ENCODE results near the gene NMRAL1.

NMRAL1 gene

GRCh38 chr16:4463522-4464163 lies 10.8 kb downstream of the NMRAL1 start:
- DNase-seq = no peak

- DNase-seq = no peak
These were observed 13.0 kb downstream of the NMRAL1 start for GRCh38 chr16:4461250-4462085.

GRCh38 chr16:4460936-4461249 lies 13.5 kb downstream of the NMRAL1 start:
- no peak for DNase-seq

GRCh38 chr16:4455951-4456350 lies 18.5 kb downstream of the NMRAL1 start:
- no peak for DNase-seq

GRCh38 chr16:4455081-4455480 lies 19.3 kb downstream of the NMRAL1 start:
- no peak for DNase-seq

GRCh38 chr16:4454623-4455022 lies 19.8 kb downstream of the NMRAL1 start:
- no peak for DNase-seq

GRCh38 chr16:4452674-4453073 lies 21.8 kb downstream of the NMRAL1 start:
- DNase-seq = no peak

GRCh38 chr16:4450931-4451519 lies 23.4 kb downstream of the NMRAL1 start:
- DNase-seq = no peak

GRCh38 chr16:4450430-4450829 lies 24.0 kb downstream of the NMRAL1 start:
- DNase-seq = no peak

GRCh38 chr16:4443986-4444385 lies 30.4 kb downstream of the NMRAL1 start:
- no peak for DNase-seq

GRCh38 chr16:4443271-4443670 lies 31.2 kb downstream of the NMRAL1 start:
- no peak for DNase-seq

GRCh38 chr16:4442371-4442770 lies 32.1 kb downstream of the NMRAL1 start:
- no peak for DNase-seq

- DNase-seq = no peak
These were observed 37.1 kb downstream of the NMRAL1 start for GRCh38 chr16:4437366-4437765.

- no peak for DNase-seq
These were observed 38.9 kb downstream of the NMRAL1 start for GRCh38 chr16:4435337-4436067.

- no peak for DNase-seq
These were observed 40.3 kb downstream of the NMRAL1 start for GRCh38 chr16:4433914-4434787.

- DNase-seq = no peak
These were observed 41.2 kb downstream of the NMRAL1 start for GRCh38 chr16:4433228-4433627.

GRCh38 chr16:4431023-4431422 lies 43.4 kb downstream of the NMRAL1 start:
- no peak for DNase-seq

- DNase-seq = no peak
These were observed 45.9 kb downstream of the NMRAL1 start for GRCh38 chr16:4428500-4428899.

- DNase-seq = no peak
These were observed 47.6 kb downstream of the NMRAL1 start for GRCh38 chr16:4426722-4427372.

GRCh38 chr16:4426021-4426684 lies 48.3 kb downstream of the NMRAL1 start:
- DNase-seq = no peak

- DNase-seq = peak; percentile 93
These were observed 48.9 kb downstream of the NMRAL1 start, which contains the start of gene DNAJA3 for GRCh38 chr16:4425378-4426020. Gene DNAJA3 (plus strand): TSS chr16:4425868. CDS start chr16:4425882, 14 bp downstream.

Data from activated T-cell treated with anti-CD3 and anti-CD28 coated beads, Interleukin-2, amount 50 U/mL, for 1 hour (primary cell).